ENCODE results near the gene MESP2.

DNA sequence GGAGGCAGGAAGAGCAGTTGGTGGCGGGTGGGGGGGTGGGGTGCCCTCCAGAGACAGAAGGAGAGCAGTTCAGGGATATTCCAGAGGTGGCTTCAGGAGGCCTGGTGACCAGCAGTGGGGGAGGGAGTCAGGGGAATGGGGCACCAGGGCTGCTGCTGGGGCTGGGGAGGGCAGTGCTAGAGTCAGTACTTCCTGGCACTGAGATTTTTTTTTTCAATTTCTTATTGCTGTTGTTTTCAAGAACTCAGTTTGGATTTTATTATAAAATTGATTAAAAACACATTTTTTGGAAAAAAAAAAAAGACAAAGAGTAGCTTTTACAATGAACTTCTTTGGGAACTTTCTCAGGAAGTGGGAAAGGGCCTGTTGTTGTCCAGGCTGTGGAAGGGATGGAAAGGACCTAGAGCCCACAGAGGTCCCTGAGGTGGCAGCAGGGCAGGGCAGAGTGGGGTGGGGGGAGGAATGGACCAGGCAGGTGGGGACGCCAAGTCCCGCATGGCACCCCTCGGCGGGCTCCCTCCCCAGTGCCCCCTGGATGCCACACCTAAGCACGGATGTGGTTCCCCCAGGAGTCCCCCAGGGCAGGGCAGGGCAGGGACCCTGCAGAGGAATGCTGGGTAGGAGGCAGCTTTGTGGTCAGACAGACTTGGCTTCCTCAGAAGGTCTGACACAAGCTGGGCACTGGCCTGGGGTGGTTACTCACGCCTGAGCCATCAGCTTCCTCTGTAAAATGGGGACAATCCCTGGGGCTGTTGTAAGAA, 47.0 kb downstream of the MESP2 start:
- TF ChIP-seq MAX (IDR thresholded peaks at IDR 0.05) (no peak), HNF1B (CRISPR knock-in tag; IDR thresholded peaks at IDR 0.05) (no peak), ZNF275 (CRISPR knock-in tag; IDR thresholded peaks at IDR 0.05; ENCODE audit: borderline replicate concordance) (no peak)
